Measurements from ENCODE around the gene PFDN1.
A peak's percentile ranks its signal among the peaks of the same experiment; 100 is the strongest.

PFDN1 gene

DNA sequence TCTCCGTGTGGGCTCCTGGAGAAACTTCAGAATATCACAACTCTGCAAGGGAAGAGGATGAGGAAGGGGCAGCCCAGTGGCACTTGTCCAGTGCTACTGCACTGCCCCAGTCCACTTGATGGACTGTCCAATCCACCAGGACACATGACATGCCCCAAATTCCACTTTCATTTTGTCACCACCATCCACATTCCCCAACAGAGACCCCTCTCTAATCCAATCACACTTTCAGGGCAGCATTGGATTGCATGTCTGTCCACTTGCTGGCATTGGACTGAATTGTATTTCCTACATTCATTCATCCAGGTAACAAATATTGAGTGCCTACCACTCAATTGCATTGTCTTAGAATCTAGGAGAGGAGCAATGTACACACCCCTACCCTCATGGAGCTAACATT is 28.7 kb upstream of the PFDN1 start:
- H3K4me3 ChIP-seq (ENCODE audit: low read depth, low read length), result no peak overlapping the region
- no peak for DNase-seq (ENCODE audit: low read depth, low spot score)
- TF ChIP-seq, protein P1, sequence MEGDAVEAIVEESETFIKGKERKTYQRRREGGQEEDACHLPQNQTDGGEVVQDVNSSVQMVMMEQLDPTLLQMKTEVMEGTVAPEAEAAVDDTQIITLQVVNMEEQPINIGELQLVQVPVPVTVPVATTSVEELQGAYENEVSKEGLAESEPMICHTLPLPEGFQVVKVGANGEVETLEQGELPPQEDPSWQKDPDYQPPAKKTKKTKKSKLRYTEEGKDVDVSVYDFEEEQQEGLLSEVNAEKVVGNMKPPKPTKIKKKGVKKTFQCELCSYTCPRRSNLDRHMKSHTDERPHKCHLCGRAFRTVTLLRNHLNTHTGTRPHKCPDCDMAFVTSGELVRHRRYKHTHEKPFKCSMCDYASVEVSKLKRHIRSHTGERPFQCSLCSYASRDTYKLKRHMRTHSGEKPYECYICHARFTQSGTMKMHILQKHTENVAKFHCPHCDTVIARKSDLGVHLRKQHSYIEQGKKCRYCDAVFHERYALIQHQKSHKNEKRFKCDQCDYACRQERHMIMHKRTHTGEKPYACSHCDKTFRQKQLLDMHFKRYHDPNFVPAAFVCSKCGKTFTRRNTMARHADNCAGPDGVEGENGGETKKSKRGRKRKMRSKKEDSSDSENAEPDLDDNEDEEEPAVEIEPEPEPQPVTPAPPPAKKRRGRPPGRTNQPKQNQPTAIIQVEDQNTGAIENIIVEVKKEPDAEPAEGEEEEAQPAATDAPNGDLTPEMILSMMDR (IDR thresholded peaks at IDR 0.05; ENCODE audit: low read depth, low read length), result no peak
- in situ Hi-C loops (cut with HindIII; ENCODE audit: low sequenced_read_pairs), result no loop called here

DNA sequence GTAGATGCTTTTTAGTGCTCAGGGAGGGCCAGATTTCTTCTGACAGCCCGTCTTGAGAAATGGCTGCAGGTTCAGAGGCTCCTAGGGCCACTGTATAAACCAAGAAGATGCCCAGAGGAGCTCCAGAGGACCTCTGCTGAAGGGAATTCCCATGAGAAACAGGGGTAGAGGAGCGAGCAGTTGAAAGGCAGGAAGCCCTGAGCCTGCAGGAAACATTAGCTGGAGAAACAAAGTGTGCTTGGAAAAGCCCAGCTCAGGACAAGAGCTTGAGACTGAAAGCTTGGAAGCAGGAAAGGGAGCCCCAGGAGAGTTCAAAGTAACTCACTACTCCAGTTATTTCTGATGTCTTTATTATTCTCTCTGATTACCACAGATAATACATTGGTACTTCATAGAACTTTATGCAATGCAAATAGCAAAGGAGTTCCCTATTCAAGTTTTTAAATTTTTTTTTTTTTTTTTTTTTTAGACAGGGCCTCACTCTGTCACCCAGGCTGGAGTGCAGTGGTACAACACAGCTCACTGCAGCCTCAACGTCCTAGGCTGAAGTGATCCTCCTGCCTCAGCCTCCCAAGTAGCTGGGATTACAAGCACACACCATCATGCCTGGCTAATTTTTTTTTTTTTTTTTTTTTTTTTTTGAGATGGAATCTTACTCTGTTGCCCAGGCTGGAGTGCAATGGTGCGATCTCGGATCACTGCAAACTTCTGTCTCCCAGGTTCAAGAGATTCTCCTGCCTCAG is 27.0 kb upstream of the PFDN1 start:
- TF ChIP-seq, protein P1 (IDR thresholded peaks at IDR 0.05; ENCODE audit: low read depth, low read length), result no peak
- in situ Hi-C loops (cut with HindIII; ENCODE audit: low sequenced_read_pairs), result no loop called here
- DNase-seq (ENCODE audit: low read depth, low spot score), result no peak
- no peak overlapping the region for H3K4me3 ChIP-seq (ENCODE audit: low read depth, low read length)

DNA sequence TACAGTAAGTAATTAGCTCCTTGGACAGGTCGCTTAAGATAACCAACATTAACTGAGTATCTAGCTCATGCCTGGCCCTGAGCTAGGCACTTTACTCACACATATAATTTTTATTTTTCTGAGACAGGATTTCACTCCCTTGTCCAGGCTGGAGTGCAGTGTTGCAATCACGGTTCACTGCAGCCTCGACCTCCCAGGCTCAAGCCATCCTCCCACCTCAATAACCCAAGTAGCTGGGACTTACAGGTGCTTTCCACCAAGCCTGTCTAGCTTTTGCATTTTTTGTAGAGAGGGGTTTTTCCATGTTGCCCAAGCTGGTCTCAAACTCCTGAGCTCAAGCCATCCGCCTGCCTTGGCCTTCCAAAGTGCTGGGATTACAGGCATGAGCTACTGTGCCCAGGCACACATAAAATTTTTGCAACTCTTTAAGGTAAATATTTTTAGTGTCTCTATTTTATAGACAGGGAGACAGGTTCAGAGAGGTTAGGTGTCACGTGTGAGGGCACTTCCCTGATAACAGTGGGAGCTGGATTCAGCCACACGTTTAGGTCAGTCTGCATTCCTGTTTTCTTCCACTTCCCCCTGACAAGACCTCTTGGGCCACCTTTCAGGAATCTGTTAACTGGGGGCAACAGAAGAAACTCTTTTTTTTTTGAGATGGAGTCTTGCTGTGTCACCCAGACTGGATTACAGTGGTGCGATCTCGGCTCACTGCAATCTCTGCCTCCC is 25.3 kb upstream of the PFDN1 start:
- DNase-seq (ENCODE audit: low read depth, low spot score), result no peak
- no peak overlapping the region for H3K4me3 ChIP-seq (ENCODE audit: low read depth, low read length)
- in situ Hi-C loops (cut with HindIII; ENCODE audit: low sequenced_read_pairs), result no loop called here
- TF ChIP-seq, protein P1 (IDR thresholded peaks at IDR 0.05; ENCODE audit: low read depth, low read length), result no peak

DNA sequence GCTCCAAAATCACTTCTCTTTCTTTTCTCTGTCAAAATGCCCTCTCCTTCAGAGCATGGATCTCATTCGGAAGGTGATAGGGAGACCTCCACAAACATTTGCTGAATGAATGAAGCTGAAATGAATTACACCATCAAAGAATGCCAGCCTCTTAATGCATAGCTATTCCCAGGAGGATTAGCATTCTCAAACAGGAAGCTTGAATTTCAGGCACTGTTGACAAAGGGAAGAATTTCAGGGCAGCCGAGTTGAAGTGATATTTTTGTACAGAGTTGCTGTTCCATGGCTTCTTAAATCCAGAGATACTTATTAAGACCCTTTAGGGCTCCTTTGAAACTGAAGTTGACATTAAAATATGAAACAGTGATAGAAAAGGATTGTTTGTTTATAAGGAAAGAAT is 24.7 kb upstream of the PFDN1 start:
- in situ Hi-C loops (cut with HindIII; ENCODE audit: low sequenced_read_pairs), result no loop called here
- DNase-seq (ENCODE audit: low read depth, low spot score), result no peak
- TF ChIP-seq, protein P1 (IDR thresholded peaks at IDR 0.05; ENCODE audit: low read depth, low read length), result no peak
- no peak overlapping the region for H3K4me3 ChIP-seq (ENCODE audit: low read depth, low read length)

DNA sequence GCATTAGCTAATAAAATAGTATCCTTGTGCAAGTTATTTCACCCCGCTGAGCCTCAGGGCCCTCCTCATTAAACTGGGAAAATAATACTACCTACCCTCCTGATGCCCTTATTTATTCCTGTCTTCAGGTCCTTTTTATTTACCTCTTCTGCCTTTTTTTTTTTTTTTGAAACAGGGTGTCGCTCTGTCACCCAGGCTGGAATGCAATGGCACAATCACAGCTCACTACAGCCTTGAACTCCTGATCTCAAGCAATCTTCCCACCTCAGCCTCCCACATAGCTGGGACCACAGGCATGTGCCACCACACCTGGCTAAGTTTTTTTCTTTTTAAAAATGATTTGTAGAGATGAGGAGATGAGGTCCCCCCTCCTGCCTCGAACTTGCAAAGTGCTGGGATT is 22.6 kb upstream of the PFDN1 start:
- no peak for DNase-seq (ENCODE audit: low read depth, low spot score)
- no peak overlapping the region for H3K4me3 ChIP-seq (ENCODE audit: low read depth, low read length)
- in situ Hi-C loops (cut with HindIII; ENCODE audit: low sequenced_read_pairs), result no loop called here
- TF ChIP-seq, protein P1 (IDR thresholded peaks at IDR 0.05; ENCODE audit: low read depth, low read length), result no peak

GRCh38 chr5:140324617-140325241 is 21.8 kb upstream of the PFDN1 start:
- peak; percentile 54 for DNase-seq (ENCODE audit: low read depth, low spot score)
- in situ Hi-C loops (cut with HindIII; ENCODE audit: low sequenced_read_pairs), result no loop called here
- H3K4me3 ChIP-seq (ENCODE audit: low read depth, low read length), result no peak overlapping the region
- TF ChIP-seq, protein P1 (IDR thresholded peaks at IDR 0.05; ENCODE audit: low read depth, low read length), result no peak
